Endothelial cell of umbilical vein (primary cell): ENCODE data around the gene LRCH1. TPM values are rescaled to one million over a fixed set of nuclear protein-coding genes. Genes with fewer than 3 reads are reported as not detected.

Source experiments
- BruUV-seq: library from RNA; stranded (reverse); fragments of 400-500 nt; replicated peaks from 2 replicates; lab custom pipeline; 2021; lab: Mats Ljungman, UMichigan
- CTCF ChIA-PET: fragments of 300-600, 350-600 bp; sonication (Branson Sonifier 250); formaldehyde crosslinking; loops from one replicate; lab custom pipeline; 2021; ENCODE audit warnings: antibody characterized with exemption, inconsistent platforms; lab: Charles Lee
- POLR2A ChIA-PET: fragments of 300-600, 350-600 bp; sonication (Branson Sonifier 250); formaldehyde crosslinking; loops from one replicate; lab custom pipeline; 2021; ENCODE audit warnings: antibody characterized with exemption, inconsistent platforms; lab: Charles Lee
- DNase-seq: peaks from one replicate; pipeline ENCODE4 v3.0.0-alpha.2; 2011; ENCODE audit warnings: low read depth, low spot score
- FAIRE-seq: peaks from 2 replicates; lab custom pipeline; 2011; peaks lifted over from hg19 to GRCh38; lab: Jason Lieb, UNC
- H2AFZ ChIP-seq: 2 replicates; pipeline ENCODE4 v1.6.0; 2012; ENCODE audit warnings: low read depth, low read length, control low read depth, inconsistent platforms
- H3K27ac ChIP-seq: 2 replicates; pipeline ENCODE4 v1.5.1; 2011; ENCODE audit warnings: low read depth, mild to moderate bottlenecking, control low read depth, low read length, moderate library complexity; ENCODE audit not compliant: insufficient read depth
- H3K27me3 ChIP-seq, 2 experiments: 2 replicates each; pipeline versions ENCODE4 v1.6.0 to v1.6.1; 2011; ENCODE audit warnings: low read length in 2 of 2, mixed read lengths in 1 of 2; ENCODE audit not compliant: control insufficient read depth in 2 of 2, insufficient read depth in 2 of 2
- H3K36me3 ChIP-seq, 2 experiments: 2 replicates in 1 of 2; 3 replicates in 1 of 2; pipeline ENCODE4 v1.5.1; 2011; ENCODE audit warnings: low read length in 2 of 2, mild to moderate bottlenecking in 1 of 2, moderate library complexity in 1 of 2; ENCODE audit not compliant: control insufficient read depth in 2 of 2, insufficient read depth in 2 of 2; ENCODE audit errors: extremely low read depth in 1 of 2
- H3K4me1 ChIP-seq: 3 replicates; pipeline ENCODE4 v1.5.1; 2011; ENCODE audit warnings: mild to moderate bottlenecking, low read length; ENCODE audit not compliant: control insufficient read depth, insufficient read depth; ENCODE audit errors: extremely low read depth
- H3K4me2 ChIP-seq: 2 replicates; pipeline ENCODE4 v1.6.1; 2011; ENCODE audit warnings: low read length, control low read depth, mixed read lengths; ENCODE audit not compliant: insufficient read depth
- H3K4me3 ChIP-seq, 3 experiments: fragments of 200-600 bp in 1 of 3; sonication (generic), shearing (Covaris generic) in 1 of 3; replicated peaks in 1 of 3; 2 replicates each; pipeline ENCODE4 v1.5.1; 2011 to 2016; ENCODE audit warnings: control low read depth in 3 of 3, low read length in 3 of 3, mild to moderate bottlenecking in 2 of 3, inconsistent platforms in 1 of 3, low read depth in 1 of 3, moderate library complexity in 1 of 3; ENCODE audit not compliant: insufficient read depth in 1 of 3
- H3K79me2 ChIP-seq: 2 replicates; pipeline ENCODE4 v1.6.0; 2012; ENCODE audit warnings: low read length, inconsistent platforms; ENCODE audit not compliant: control insufficient read depth, insufficient read depth
- H3K9ac ChIP-seq: replicated peaks from 2 replicates; pipeline ENCODE3; 2011; ENCODE audit warnings: low read length, control low read depth; ENCODE audit not compliant: insufficient read depth; ENCODE audit errors: extremely low read depth
- H3K9me1 ChIP-seq: replicated peaks from 3 replicates; pipeline ENCODE4 v1.6.0; 2011; ENCODE audit warnings: mild to moderate bottlenecking, low read length; ENCODE audit not compliant: control insufficient read depth, insufficient read depth; ENCODE audit errors: extremely low read depth
- H3K9me3 ChIP-seq: replicated peaks from 2 replicates; pipeline ENCODE4 v1.5.1; 2012; ENCODE audit warnings: low read length, inconsistent platforms; ENCODE audit not compliant: control insufficient read depth, insufficient read depth
- H4K20me1 ChIP-seq: replicated peaks from 2 replicates; pipeline ENCODE3; 2011; ENCODE audit warnings: mild to moderate bottlenecking, low read length; ENCODE audit not compliant: control insufficient read depth, insufficient read depth; ENCODE audit errors: extremely low read depth
- EZH2 ChIP-seq: IDR thresholded peaks from 2 replicates; pipeline ENCODE4 v1.6.1; 2012; ENCODE audit warnings: borderline replicate concordance, low read depth, mild to moderate bottlenecking, moderate library complexity, low read length, inconsistent platforms; ENCODE audit not compliant: severe bottlenecking
- FOS ChIP-seq: IDR thresholded peaks from 2 replicates; pipeline ENCODE4 v1.6.1; 2011; ENCODE audit warnings: mild to moderate bottlenecking, low read length, moderate library complexity, borderline replicate concordance; ENCODE audit not compliant: insufficient read depth
- GATA2 ChIP-seq: IDR thresholded peaks from 2 replicates; pipeline ENCODE4 v1.7.0; 2011; ENCODE audit warnings: low read depth, mild to moderate bottlenecking, moderate library complexity, mixed read lengths, low read length; ENCODE audit not compliant: insufficient read length, insufficient read depth
- MYC ChIP-seq: IDR thresholded peaks from one replicate; pipeline ENCODE4 v1.6.1; 2011; ENCODE audit warnings: mild to moderate bottlenecking, low read depth, low read length
- POLR2A ChIP-seq: IDR thresholded peaks from 2 replicates; pipeline ENCODE4 v1.6.1; 2012; ENCODE audit warnings: low read depth, mild to moderate bottlenecking, control low read depth, low read length
- POLR2AphosphoS5 ChIP-seq: IDR thresholded peaks from 2 replicates; pipeline ENCODE4 v1.6.1; 2012; ENCODE audit warnings: low read depth, mild to moderate bottlenecking, control low read depth, low read length, moderate library complexity; ENCODE audit not compliant: insufficient read depth
- dilution Hi-C: fragments of 300-500 bp; cut with MboI; formaldehyde crosslinking; loops from one replicate; pipeline ENCODE4 v1.15.0; 2019; ENCODE audit warnings: low sequenced_read_pairs; ENCODE audit not compliant: extremely low pct_ligation_motif_present
- intact Hi-C: fragments of 100-400 bp; cut with micrococcal nuclease; formaldehyde crosslinking; loops from one replicate; pipeline ENCODE4 v1.10.0; 2022
- polyA plus RNA-seq, 4 experiments: library from polyadenylated mRNA; depleted of rRNA in 3 of 4; stranded (reverse) in 3 of 4; unstranded in 1 of 4; fragments of >200 nt; gene quantifications; 2 replicates each; pipeline versions ENCODE4 v1.2.1 to v1.2.3, GENCODE V29; 2011 to 2012; ENCODE audit warnings: missing spikeins in 1 of 4
- total RNA-seq: library from RNA; stranded (reverse); gene quantifications from 2 replicates; pipeline ENCODE4 v1.2.3, GENCODE V29; 2021
- TF ChIP-seq, protein P1 (sequence below), 2 donors: IDR thresholded peaks; 1 replicate in 1 of 2; 2 replicates in 1 of 2; pipeline ENCODE4 v1.5.1; 2011; ENCODE audit warnings: low read length in 2 of 2, mild to moderate bottlenecking in 2 of 2, moderate library complexity in 2 of 2, control low read depth in 1 of 2, inconsistent platforms in 1 of 2, low read depth in 1 of 2; ENCODE audit not compliant: insufficient read depth in 1 of 2; ENCODE audit errors: extremely low read depth in 1 of 2
- TF ChIP-seq, protein P2 (sequence below): IDR thresholded peaks from 2 replicates; pipeline ENCODE4 v1.6.1; 2011; ENCODE audit not compliant: insufficient read depth, insufficient read length

The LRCH1 gene
- total and polyA plus RNA-seq, 2 donors (not counting 3 experiments of a cell fraction or from before 2014, with no cell fraction given), result 5.4 to 16.5 TPM

- FAIRE-seq (peak; percentile 55), DNase-seq (peak; percentile 15)
- TF ChIP-seq, protein P1, sequence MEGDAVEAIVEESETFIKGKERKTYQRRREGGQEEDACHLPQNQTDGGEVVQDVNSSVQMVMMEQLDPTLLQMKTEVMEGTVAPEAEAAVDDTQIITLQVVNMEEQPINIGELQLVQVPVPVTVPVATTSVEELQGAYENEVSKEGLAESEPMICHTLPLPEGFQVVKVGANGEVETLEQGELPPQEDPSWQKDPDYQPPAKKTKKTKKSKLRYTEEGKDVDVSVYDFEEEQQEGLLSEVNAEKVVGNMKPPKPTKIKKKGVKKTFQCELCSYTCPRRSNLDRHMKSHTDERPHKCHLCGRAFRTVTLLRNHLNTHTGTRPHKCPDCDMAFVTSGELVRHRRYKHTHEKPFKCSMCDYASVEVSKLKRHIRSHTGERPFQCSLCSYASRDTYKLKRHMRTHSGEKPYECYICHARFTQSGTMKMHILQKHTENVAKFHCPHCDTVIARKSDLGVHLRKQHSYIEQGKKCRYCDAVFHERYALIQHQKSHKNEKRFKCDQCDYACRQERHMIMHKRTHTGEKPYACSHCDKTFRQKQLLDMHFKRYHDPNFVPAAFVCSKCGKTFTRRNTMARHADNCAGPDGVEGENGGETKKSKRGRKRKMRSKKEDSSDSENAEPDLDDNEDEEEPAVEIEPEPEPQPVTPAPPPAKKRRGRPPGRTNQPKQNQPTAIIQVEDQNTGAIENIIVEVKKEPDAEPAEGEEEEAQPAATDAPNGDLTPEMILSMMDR (IDR thresholded peaks at IDR 0.05; ENCODE audit: extremely low read depth in 1 of 2, insufficient read depth in 1 of 2, low read depth in 1 of 2, low read length in 2 of 2), result no peak
- TF ChIP-seq FOS (no peak), POLR2AphosphoS5 (no peak), GATA2 (no peak), MYC (no peak), EZH2 (no peak), POLR2A (no peak)
- TF ChIP-seq, protein P2, sequence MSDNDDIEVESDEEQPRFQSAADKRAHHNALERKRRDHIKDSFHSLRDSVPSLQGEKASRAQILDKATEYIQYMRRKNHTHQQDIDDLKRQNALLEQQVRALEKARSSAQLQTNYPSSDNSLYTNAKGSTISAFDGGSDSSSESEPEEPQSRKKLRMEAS, result no peak
- Histone ChIP-seq H3K9ac (no peak overlapping the region), H3K36me3 (no peaks in the 10 kb centered on the region), H2AFZ (no peak overlapping the region), H4K20me1 (no peaks in the 10 kb centered on the region), H3K4me3 (no peak overlapping the region), H3K4me2 (no peak overlapping the region), H3K27ac (no peak overlapping the region), H3K4me1 (peaks cover 4% of the 10 kb centered on the region), H3K79me2 (no peaks in the 10 kb centered on the region), H3K9me1 (no peaks in the 10 kb centered on the region), H3K27me3 (peaks cover 8 to 20% of the 10 kb centered on the region in 2 experiments), H3K9me3 (no peaks in the 10 kb centered on the region)
- intact Hi-C loops, result no loop called here
- no TSS peak for BruUV-seq
- CTCF ChIA-PET, result interaction anchor here (1.0 kb wide), 1 partner anchor 197 kb away, joined by 3 read pairs; no protein-coding TSS in a partner anchor
- POLR2A ChIA-PET, result no interaction called here
- dilution Hi-C loops, result no loop called here
Observed at GRCh38 chr13:46523972-46524752, 28.8 kb upstream of the LRCH1 start.
